HG03280 (cell line): ENCODE measurements around the gene PIR.

Source experiments
- ATAC-seq: cut with Tn5 transposase; IDR thresholded peaks from one replicate; pipeline ENCODE4 v1.9.1; 2021; ENCODE audit warnings: mild to moderate bottlenecking, moderate library complexity; ENCODE audit not compliant: unreplicated experiment

The PIR gene

GRCh38 chrX:15350329-15350996 lies 142.7 kb downstream of the PIR start:
- no peak for ATAC-seq

GRCh38 chrX:15349046-15349445 lies 144.1 kb downstream of the PIR start:
- ATAC-seq: peak; percentile 63

- no peak for ATAC-seq
Observed at GRCh38 chrX:15345976-15346375, 147.2 kb downstream of the PIR start.

GRCh38 chrX:15344106-15344505 lies 149.0 kb downstream of the PIR start:
- no peak for ATAC-seq

- no peak for ATAC-seq
Observed at GRCh38 chrX:15343075-15343476, 150.1 kb downstream of the PIR start.

GRCh38 chrX:15340867-15341266 lies 152.3 kb downstream of the PIR start:
- no peak for ATAC-seq

- no peak for ATAC-seq
Observed at GRCh38 chrX:15336023-15336413, 157.1 kb downstream of the PIR start.

GRCh38 chrX:15335135-15336022 lies 157.8 kb downstream of the PIR start, which contains the start of gene PIGA:
Gene PIGA (minus strand): TSS chrX:15335523. CDS start chrX:15331930, 3,593 bp downstream.
- ATAC-seq: peak; percentile 99
